T1000 (cell line): Measurements from ENCODE around the gene FRMD4A.
A peak's percentile ranks its signal among the peaks of the same experiment; 100 is the strongest.

Experiments
- DNase-seq: peaks from one replicate; lab custom pipeline; 2025; ENCODE audit warnings: mixed read lengths; lab: John Stamatoyannopoulos, UW

Gene FRMD4A

GRCh38 chr10:13816195-13816925 is 514.4 kb downstream of the FRMD4A start:
- DNase-seq = peak; percentile 52

- DNase-seq = no peak
Measured at GRCh38 chr10:13815756-13816155, 515.0 kb downstream of the FRMD4A start.

GRCh38 chr10:13813550-13813949 is 517.2 kb downstream of the FRMD4A start:
- no peak for DNase-seq

- DNase-seq = no peak
Measured at GRCh38 chr10:13812804-13813203, 517.9 kb downstream of the FRMD4A start.

- no peak for DNase-seq
Measured at GRCh38 chr10:13810568-13810967, 520.2 kb downstream of the FRMD4A start.

GRCh38 chr10:13809427-13809826 is 521.3 kb downstream of the FRMD4A start:
- DNase-seq = no peak

GRCh38 chr10:13808556-13809391 is 522.0 kb downstream of the FRMD4A start:
- no peak for DNase-seq

- DNase-seq = no peak
Measured at GRCh38 chr10:13806419-13806818, 524.3 kb downstream of the FRMD4A start.

- DNase-seq = no peak
Measured at GRCh38 chr10:13803566-13804554, 526.9 kb downstream of the FRMD4A start.

- no peak for DNase-seq
Measured at GRCh38 chr10:13801907-13802288, 528.8 kb downstream of the FRMD4A start.

- DNase-seq = no peak
Measured at GRCh38 chr10:13801156-13801906, 529.4 kb downstream of the FRMD4A start.

- no peak for DNase-seq
Measured at GRCh38 chr10:13797164-13797563, 533.6 kb downstream of the FRMD4A start.

GRCh38 chr10:13795653-13796555 is 534.8 kb downstream of the FRMD4A start:
- no peak for DNase-seq

- DNase-seq = no peak
Measured at GRCh38 chr10:13794992-13795612, 535.6 kb downstream of the FRMD4A start.

- no peak for DNase-seq
Measured at GRCh38 chr10:13792006-13792405, 538.7 kb downstream of the FRMD4A start.

GRCh38 chr10:13791483-13791882 is 539.2 kb downstream of the FRMD4A start:
- no peak for DNase-seq

GRCh38 chr10:13790196-13790595 is 540.5 kb downstream of the FRMD4A start:
- DNase-seq = no peak

- no peak for DNase-seq
Measured at GRCh38 chr10:13789448-13789829, 541.3 kb downstream of the FRMD4A start.

- no peak for DNase-seq
Measured at GRCh38 chr10:13788711-13789447, 541.8 kb downstream of the FRMD4A start.
